GM18511 (cell line): Measurements from ENCODE around the gene SIK3.

Experiments
- ATAC-seq: cut with Tn5 transposase; IDR thresholded peaks from one replicate; pipeline ENCODE4 v1.9.1; 2021; ENCODE audit warnings: mild to moderate bottlenecking, moderate library complexity; ENCODE audit not compliant: unreplicated experiment

Gene SIK3

GRCh38 chr11:117110294-117110950 is 12.2 kb upstream of the SIK3 start:
- ATAC-seq: no peak

DNA sequence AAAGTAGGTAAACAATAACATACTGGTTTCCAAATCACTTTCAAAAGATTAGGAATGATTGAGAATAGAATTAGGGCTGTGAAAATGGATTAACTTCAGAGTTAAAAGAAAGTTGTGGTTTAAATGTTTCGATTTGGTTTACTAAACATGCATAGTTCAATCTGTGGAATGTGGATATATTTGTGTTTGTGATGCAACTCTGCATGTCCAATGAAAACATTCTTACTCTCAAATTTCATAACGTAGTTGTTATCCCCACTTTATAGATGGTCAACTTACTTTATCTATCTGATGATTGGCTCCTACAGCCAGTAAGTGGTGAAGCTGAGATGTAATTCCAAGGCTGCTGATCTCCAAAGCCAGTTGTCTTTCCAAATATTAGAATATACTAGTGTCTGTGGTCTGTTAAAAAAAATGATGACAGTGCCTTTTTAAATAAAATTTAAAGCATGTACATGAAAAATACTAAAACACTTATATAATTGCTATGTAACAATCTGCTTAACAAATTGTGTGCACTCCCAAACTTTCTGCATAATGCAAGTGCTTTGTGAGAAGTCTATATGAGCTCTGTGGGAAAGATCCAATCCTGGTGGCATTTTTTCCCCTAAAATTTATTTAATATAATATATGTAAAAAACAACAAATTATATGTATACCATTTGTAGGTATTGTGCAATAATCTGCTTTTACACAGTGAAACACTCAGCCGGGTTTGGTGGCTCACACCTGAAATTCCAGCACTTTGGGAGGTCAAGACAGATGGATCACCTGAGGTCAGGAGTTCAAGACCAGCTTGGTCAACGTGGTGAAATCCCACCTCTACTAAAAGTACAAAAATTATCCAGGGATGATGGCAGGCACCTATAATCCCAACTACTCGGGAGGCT is 9.7 kb upstream of the SIK3 start:
- ATAC-seq: no peak

GRCh38 chr11:117100556-117100955 is 2.3 kb upstream of the SIK3 start:
- no peak for ATAC-seq

- no peak for ATAC-seq
Measured at GRCh38 chr11:117099696-117100095, 1.5 kb upstream of the SIK3 start.

GRCh38 chr11:117097389-117098268 is 599 bp downstream of the SIK3 start:
- ATAC-seq: peak; percentile 25

DNA sequence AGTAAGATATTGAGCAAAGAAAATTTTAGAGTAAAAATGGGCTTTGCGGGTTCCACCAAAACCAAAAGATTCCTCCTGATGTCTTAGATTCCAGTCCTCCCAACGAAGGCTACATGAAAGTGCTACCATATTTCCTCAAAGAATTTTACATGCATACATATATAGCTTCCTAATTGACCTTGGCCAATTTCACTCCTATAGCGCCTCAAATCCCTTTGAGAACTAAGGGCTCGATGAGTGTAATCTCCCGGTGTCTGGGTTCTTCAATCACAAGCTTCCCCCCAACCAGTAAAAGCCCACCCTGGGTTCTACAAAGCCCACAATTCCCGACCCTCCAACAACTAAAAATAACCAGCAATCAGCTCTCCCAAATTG is 1.2 kb downstream of the SIK3 start:
- no peak for ATAC-seq

DNA sequence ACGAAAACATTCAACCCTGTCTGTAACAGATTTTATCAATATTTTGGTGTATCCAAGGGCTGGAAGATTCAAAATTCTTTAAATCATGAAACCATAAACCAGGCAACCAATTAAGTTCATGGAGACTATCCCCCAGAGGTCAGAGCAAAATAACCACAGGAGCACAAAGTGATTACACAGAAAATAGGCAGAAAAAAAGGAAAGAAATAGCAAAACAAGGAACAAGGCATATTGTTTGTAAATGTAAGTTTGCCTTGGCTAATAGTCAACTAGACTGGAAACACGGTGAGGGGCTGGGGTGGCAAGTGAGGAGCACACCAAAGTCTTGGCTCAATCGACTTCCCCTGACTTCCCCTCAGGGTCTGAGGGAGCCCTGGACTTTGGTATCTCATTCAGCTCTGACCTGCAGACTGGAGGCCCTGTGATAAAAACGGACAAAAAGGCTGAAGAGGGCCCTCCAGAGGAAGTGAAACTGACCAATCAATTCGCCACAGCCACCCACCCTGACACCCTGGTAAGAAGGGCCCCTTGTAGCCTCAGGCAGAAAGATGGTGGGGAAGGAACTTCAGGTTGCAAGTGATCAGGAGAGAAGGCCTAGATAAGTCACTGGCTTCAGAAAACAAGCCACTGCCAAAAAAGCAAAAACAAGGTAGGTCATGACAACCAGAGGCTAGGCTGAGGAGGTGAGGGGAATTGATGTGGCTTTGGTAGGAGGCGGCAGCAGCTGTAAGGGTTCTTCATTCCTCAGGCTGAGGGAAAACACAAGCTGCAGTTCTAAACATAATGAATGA is 1.8 kb downstream of the SIK3 start:
- peak; percentile 47 for ATAC-seq

DNA sequence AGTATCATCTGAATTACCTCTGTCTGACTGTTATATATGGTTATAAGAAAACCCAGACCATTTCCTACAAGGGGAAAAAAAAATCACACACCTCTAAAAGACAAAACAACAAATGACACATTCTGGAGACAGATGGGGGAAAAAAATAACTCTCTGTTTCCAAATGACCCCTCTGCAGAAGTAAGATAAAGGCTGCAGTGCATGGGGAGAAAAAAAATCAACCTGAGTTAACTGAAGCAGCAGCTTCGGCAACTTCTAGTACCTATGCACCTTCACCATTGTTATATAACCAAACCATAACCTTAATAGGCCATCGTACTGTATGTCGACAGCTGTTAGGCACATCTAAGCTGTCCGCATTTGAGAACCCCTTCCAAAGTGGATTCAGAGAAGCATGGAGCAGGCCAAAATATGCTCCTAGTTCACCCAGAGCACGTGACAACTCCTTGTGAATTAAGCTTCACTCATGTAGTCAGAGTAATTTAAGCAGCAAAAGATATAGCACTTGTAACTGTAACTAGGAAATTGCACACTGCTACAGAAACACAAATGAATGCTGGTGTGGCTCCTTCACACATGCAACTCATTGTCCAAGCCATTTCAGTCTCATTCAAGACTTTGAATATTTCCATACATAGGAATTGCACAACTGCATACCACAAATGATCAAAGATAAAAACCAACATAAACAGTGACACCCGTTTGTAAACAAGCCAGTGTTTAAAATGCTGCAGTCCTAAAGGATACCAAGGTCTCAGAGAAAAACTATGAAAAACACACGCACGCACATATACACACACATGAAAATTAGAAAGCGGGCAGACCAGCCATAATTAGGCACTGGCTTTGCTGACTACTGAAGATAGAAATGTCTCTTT is 2.7 kb downstream of the SIK3 start:
- no peak for ATAC-seq

- ATAC-seq: no peak
Measured at GRCh38 chr11:117094776-117095175, 3.5 kb downstream of the SIK3 start.

DNA sequence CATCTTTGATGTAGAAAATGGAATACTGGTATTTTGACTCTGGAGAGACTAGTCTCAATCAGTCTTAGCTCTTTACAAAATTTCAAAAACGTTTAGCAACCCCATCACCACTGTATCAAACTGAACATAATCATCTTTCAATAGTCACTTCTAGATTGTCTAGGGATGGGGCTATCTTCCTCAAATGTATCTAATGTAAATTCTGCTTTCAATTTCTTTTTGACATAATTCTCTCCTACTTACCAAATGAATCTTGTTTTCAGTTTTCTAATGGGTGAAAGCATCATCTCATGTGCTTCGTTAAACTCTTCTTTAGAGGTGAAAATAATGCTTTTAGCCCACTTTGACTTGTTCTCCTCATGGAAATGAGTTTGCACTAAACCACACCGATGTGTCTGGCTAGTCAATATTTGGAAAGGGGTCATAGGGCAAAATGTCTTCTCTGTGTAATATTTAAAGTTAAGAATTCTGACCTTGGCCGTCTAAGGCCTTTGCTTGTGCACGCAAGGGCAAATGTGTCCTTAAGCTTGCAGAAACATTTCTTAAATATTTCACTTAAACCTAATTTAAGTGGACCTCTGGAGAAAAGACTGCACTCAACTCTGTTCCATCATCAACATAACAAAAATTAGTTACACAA is 5.2 kb downstream of the SIK3 start:
- no peak for ATAC-seq

- ATAC-seq: no peak
Measured at GRCh38 chr11:117091753-117092477, 6.3 kb downstream of the SIK3 start.

DNA sequence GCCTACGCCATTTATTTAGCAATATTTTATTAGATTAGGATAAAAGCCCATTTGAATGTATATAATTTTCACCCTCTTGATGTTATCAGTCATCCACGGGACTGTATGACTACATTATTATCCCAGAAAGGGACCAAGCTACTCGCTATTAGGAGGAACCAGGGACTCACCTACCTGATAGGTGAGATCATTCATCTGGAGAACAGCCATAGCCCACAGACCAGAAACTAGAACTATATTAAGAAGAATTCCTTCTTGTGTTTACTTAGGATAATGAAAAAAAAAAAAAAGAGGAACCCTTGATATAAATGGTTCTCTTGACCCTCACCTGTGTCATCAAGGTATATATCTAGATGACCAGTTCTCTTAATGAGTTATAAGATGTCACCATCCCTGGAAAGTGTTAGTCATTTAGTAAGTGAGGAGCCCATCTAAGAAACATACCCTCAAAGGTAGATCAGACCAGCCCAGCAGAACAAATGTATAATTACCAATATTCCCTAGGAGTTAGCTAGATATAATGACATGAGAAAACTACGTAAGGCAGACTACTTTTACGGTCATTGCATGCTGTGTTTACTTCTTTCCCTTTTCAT is 8.0 kb downstream of the SIK3 start:
- no peak for ATAC-seq

GRCh38 chr11:117089685-117090084 is 8.5 kb downstream of the SIK3 start:
- ATAC-seq: no peak

- ATAC-seq: no peak
Measured at GRCh38 chr11:117087446-117087845, 10.8 kb downstream of the SIK3 start.

DNA sequence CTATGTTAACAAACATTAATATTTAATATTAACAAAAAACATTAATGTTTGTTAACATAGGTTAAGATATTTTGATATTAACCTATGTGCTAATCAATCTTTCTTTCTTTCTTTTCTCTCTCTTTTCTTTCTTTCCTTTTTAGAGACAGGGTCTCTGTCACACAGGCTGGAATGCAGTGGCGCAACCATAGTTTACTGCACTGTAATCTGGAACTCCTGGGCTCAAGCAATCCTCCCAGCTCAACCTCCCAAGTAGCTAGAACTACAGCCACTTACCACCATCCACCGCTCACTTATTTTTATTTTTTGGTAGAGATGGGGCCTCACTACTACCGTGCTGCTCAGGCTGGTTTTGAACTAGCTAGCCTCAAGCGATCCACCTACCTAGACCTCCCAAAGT is 13.2 kb downstream of the SIK3 start:
- no peak for ATAC-seq

GRCh38 chr11:117083011-117083935 is 15.0 kb downstream of the SIK3 start:
- ATAC-seq: no peak

DNA sequence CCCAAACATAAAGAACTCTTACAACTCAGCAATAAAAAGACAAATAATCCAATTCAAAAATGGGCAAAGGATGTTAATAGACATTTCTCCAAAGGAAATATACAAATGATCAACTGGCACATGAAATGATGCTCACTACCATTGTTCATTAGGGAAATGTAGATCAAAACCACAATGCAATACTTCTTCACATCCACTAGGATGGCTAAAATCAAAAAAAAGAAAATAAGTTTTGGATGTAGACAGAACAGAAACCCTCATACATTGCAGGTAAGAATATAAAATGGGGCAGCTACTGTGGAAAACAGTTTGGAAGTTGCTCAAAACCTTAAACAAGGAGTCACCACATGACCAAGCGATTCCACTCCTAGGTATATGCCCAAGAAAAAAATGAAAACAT is 16.3 kb downstream of the SIK3 start:
- no peak for ATAC-seq
